ENCODE data around the gene OR8H3. TPM values are rescaled to one million over a fixed set of nuclear protein-coding genes. Genes with fewer than 3 reads are reported as not detected.
"Not testable (repeated sequence)": the region's sequence is repeated elsewhere in the genome, so short reads cannot be mapped to it uniquely, and the experiment has no call there.

Gene OR8H3
- not detected for total RNA-seq

- WGBS, 2 donors, result 79 to 84% methylated on average over 6 of the region's 6 CpGs
- TF ChIP-seq CTCF (IDR thresholded peaks at IDR 0.05), result no peak
- TF ChIP-seq POLR2A (IDR thresholded peaks at IDR 0.05), result no peak
- Histone ChIP-seq H3K27ac (no peak within 1 kb of the TSS), H3K9me3 (no peaks in the 10 kb centered on the region), H3K4me3 (replicated peaks in 1 of 3) (no peak within 1 kb of the TSS), H3K4me1 (no peaks in the 10 kb centered on the region), H3K27me3 (no peaks in the 10 kb centered on the region), H3K36me3 (no peaks in the 10 kb centered on the region)
- DNase-seq, result no peak
- intact Hi-C loops (cut with DNase I), result no loop called here
Observed at GRCh38 chr11:56122073-56122472, at the start of gene OR8H3. TSS of gene OR8H3 (plus strand) at chr11:56122373. CDS start at chr11:56122373, 0 bp downstream.

- 53 to 68% methylated on average over 3 of the region's 3 CpGs for WGBS, 2 donors
- Histone ChIP-seq H3K27me3 (no peaks in the 10 kb centered on the region), H3K4me3 (replicated peaks in 1 of 3) (no peak overlapping the region), H3K9me3 (no peaks in the 10 kb centered on the region), H3K36me3 (no peaks in the 10 kb centered on the region), H3K27ac (no peak overlapping the region), H3K4me1 (no peaks in the 10 kb centered on the region)
- no peak for TF ChIP-seq CTCF (IDR thresholded peaks at IDR 0.05)
- no peak for TF ChIP-seq POLR2A (IDR thresholded peaks at IDR 0.05)
- no peak for DNase-seq
- intact Hi-C loops (cut with DNase I), result no loop called here
Observed at GRCh38 chr11:56089697-56090096, 32.5 kb upstream of the OR8H3 start.

- H3K27me3 ChIP-seq, result no peaks in the 10 kb centered on the region
- no peak within 1 kb of the TSS for H3K27ac ChIP-seq
- WGBS, 2 donors, result 64% methylated on average over 3 of the region's 3 CpGs
- H3K9me3 ChIP-seq, result no peaks in the 10 kb centered on the region
- H3K4me1 ChIP-seq, result no peaks in the 10 kb centered on the region
- no peaks in the 10 kb centered on the region for H3K36me3 ChIP-seq
- DNase-seq, result no peak
- H3K4me3 ChIP-seq (replicated peaks in 1 of 3), result no peak within 1 kb of the TSS
- intact Hi-C loops (cut with DNase I), result no loop called here
- TF ChIP-seq POLR2A (IDR thresholded peaks at IDR 0.05) (no peak), CTCF (IDR thresholded peaks at IDR 0.05) (no peak)
Observed at GRCh38 chr11:56093008-56093407, 29.2 kb upstream of the OR8H3 start, which contains the start of gene OR8I2. TSS of gene OR8I2 (plus strand) at chr11:56093308. CDS start at chr11:56093308, 0 bp downstream.

GRCh38 chr11:56103210-56103737 is 18.9 kb upstream of the OR8H3 start, which contains the start of gene OR8H2:
TSS of gene OR8H2 (plus strand) at chr11:56103687. CDS start at chr11:56105043, 1,356 bp downstream.
- no peak within 1 kb of the TSS for H3K27ac ChIP-seq
- no peak within 1 kb of the TSS for H3K4me3 ChIP-seq (replicated peaks in 1 of 3)
- intact Hi-C loops (cut with DNase I), result no loop called here
- no peaks in the 10 kb centered on the region for H3K4me1 ChIP-seq
- no peaks in the 10 kb centered on the region for H3K36me3 ChIP-seq
- no peak for DNase-seq
- TF ChIP-seq CTCF (IDR thresholded peaks at IDR 0.05) (no peak), POLR2A (IDR thresholded peaks at IDR 0.05) (no peak)
- H3K9me3 ChIP-seq, result no peaks in the 10 kb centered on the region
- H3K27me3 ChIP-seq, result no peaks in the 10 kb centered on the region

GRCh38 chr11:56140151-56140661 is 18.0 kb downstream of the OR8H3 start, which contains the start of gene OR8J3:
TSS of gene OR8J3 (minus strand) at chr11:56140201. CDS start at chr11:56137718, 2,483 bp downstream.
- intact Hi-C loops (cut with DNase I), result no loop called here

GRCh38 chr11:56143681-56144080 is 21.5 kb downstream of the OR8H3 start:
- H3K4me1 ChIP-seq; H3K36me3 ChIP-seq; H3K27ac ChIP-seq; H3K9me3 ChIP-seq; H3K27me3 ChIP-seq; H3K4me3 ChIP-seq (replicated peaks in 1 of 3); DNase-seq; intact Hi-C loops (cut with DNase I): not testable (repeated sequence)
- 90 to 92% methylated on average over 17 to 22 of the region's 30 CpGs for WGBS, 2 donors

More at GRCh38 chr11:56140151-56140661, 18.0 kb downstream of the OR8H3 start, which contains the start of gene OR8J3:
- TF ChIP-seq CTCF (IDR thresholded peaks at IDR 0.05) (no peak), POLR2A (IDR thresholded peaks at IDR 0.05) (no peak)
- H3K4me3 ChIP-seq (replicated peaks in 1 of 3), result no peak within 1 kb of the TSS
- no peaks in the 10 kb centered on the region for H3K4me1 ChIP-seq
- H3K27ac ChIP-seq, result no peak within 1 kb of the TSS
- no peaks in the 10 kb centered on the region for H3K36me3 ChIP-seq
- H3K9me3 ChIP-seq, result no peaks in the 10 kb centered on the region
- no peak for DNase-seq
- no peaks in the 10 kb centered on the region for H3K27me3 ChIP-seq

All from thyroid gland (tissue), 4 donors.